Stimulated activated CD8-positive, alpha-beta memory T cell treated with anti-CD3 and anti-CD28 coated beads, Interleukin-12 subunit alpha, Interleukin-12 subunit beta, amount 100 ng/mL, for 24 hours (primary cell): ENCODE data around the gene CACHD1.

ENCODE experiments used
- DNase-seq: peaks from one replicate; pipeline ENCODE4 v3.0.0-alpha.2; 2020; ENCODE audit errors: extremely low read depth

The CACHD1 gene

DNA sequence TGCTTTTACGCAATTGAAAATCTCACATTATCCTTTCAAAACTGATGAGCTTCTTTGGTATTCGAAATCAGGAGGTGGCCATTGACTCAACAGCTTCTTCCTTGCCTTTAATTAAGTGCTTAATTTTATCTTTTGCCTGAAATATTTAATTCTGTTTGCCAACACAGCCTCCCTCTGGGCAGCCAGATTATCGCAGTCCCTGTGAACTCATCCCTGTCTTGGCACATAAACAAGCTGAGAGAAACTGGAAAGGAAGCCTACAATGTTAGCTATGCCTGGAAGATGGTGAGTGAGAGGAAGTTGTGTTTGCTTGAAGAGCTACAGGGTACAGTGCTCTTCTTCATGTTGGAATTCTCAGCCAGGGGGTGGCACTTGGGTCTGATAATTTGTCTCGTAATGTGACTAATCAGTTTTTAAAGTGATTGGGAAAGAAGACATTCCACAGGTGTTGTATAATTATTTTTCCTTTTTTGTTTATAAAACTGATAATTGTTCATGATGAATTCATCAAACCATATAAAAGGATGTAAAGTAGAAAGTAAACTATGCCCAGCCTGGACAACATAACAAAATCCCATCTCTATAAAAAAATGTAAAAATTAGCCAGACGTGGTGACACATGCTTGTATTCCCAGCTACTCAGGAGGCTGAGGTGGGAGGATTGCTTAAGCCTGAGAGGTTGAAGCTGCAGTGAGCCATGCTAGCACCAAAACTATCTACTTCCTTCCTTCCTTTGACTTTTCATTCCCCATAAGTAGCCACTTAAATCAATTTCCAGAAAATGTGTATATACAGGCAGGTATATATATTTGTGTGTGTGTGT is 184.8 kb downstream of the CACHD1 start:
- DNase-seq, result no peak

DNA sequence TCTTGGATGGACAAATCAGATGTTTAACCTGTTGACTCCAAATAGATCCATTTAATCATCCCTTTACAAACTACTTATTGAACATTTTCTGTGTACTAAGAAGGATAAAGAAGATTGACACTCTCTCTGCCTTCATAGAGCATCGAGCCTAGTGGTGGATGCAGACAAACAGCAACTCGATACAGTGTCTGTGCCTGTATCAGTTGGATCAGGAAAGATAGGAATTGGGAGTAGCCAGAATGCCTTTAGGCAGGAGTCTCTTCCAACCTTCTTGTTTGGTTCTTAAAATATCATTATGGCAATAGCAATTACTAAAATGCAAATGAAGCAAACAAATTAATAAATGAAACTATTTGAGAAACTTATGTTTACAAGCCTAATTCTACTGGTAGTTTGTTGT is 185.9 kb downstream of the CACHD1 start:
- DNase-seq, result no peak

DNA sequence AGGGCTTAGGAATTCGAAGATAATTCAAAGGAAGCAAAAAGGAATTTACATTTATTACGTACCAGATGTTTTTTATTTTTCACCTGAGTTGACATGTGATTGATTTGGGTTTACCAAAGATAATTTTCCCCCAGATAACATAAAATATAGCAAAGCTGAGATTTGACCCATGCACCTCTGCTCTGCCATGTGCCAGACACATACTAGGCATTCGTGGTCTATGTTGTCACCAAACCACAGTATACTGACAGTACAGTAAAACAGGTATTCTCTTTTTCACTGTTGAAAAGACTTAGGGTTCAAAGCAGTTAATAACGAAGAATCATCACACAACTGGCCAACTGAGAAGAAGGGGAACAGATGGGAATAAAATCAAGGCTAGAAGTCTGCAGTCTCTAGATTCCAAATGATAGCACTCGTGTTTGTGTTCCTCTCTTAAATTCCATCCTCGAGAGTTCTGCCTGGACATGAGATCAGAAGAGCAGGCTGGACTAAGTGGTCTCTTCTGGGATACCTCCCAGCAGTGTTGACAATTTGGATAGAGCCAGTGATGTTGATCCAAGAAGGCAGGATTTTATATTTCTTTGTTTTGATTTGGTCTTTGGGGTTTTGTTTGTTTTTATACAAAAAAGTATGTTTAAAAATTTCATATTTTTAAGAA is 189.7 kb downstream of the CACHD1 start:
- DNase-seq, result no peak

DNA sequence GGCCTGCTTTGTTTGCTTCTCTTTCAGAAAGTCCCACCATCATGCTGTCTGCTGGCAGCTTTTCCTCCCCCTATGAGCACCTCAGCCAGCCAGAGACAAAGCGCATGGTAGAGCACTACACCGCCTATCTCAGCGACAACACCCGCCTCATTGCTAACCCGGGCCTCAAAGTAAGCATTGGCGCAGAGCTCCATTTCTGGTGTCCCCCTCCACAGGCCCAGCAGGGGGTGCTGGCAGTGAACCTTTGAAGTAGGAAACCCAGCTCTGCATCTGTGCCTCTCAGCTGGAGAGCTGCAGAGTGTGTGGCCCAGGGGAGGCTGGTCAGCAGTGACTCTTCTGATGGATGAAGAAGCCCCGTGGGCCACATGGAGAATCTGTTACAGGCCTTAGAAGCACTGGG is 193.7 kb downstream of the CACHD1 start:
- DNase-seq, result no peak

DNA sequence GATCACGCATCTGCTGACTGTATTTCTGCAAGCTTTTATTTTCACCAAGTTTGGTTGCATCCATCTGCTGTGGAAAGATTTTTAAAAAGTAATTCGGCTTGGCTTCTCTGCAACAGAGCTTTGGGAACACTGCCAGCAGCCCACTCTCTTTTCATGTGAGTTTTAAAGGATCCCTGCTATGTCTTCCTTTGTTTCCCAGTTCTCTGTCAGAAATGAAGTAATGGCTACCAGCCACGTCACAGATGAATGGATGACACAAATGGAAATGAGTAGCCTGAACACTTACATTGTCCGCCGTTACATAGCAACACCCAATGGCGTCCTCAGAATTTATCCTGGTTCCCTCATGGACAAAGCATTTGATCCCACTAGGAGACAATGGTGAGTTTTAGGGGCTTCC is 194.4 kb downstream of the CACHD1 start:
- DNase-seq, result no peak

DNA sequence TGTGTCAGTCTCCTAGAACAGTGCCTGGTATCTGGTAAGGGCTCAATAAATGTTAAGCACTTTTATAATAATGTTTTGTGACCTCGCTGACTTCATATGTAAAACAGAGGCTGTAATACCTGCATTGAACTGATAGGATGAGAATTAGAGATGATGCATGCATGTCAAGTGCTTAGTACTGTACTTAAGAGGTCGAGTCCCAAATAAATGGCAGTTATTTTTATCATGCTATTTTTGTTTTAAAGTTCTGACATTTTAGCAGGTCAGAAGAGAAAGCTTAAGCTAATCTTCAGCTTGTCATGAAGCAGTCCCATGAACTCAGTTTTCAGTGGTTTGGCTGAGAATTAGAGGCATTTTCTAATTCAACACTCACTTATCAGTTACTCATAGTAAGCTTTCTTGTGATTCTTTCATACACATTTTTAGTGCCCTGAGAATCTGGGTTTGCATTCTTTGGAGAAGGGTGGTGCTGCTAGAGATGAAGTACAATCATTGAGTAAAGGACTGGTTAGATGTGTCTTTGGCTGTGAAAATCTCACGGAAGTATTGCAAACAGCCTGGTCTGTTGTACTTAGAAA is 199.3 kb downstream of the CACHD1 start:
- DNase-seq, result no peak

DNA sequence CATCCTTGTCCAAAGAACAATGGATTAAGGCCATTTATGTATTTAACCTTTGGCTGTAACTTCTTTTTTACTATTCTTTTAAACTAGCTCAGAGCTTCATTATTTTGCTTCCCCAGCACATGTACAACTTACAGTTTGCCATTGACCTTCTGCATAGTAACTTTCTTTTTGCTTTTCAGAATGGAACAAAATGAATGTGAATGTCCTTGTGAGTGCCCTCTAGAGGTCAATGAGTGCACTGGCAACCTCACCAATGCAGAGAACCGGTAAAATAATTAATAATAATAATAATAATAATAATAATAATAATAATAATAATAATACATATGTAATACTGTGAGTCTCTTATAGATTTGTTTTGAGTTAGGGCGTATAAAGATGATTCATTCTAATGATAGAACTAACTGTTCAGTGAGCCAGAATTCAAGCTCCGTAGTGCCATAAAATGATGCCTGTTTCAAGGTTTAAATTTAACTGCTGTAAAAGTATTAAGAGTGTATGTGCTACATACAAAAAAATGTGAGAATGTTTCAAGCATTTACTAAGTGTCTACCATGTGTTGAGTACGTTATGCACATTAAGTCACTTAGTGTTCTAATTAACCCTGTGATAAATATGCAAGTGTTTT is 205.9 kb downstream of the CACHD1 start:
- no peak for DNase-seq

DNA sequence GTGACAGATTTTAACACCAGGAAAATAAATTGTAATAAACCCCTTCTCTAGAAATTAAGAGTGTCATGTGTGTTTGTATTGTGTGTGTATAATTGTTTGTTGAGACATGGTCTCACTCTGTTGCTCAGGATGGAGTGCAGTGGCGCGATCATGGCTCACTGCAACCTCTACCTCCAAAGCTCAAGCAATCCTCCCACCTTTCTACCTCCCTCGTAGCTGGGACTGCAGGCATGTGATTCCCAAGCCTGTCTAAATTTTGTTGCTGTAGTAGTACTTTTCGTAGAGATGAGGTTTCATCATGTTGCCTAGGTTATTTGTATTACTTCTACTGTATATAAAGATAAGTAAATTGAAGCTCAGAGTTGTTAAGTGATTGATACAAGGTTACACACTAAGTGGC is 206.5 kb downstream of the CACHD1 start:
- no peak for DNase-seq

DNA sequence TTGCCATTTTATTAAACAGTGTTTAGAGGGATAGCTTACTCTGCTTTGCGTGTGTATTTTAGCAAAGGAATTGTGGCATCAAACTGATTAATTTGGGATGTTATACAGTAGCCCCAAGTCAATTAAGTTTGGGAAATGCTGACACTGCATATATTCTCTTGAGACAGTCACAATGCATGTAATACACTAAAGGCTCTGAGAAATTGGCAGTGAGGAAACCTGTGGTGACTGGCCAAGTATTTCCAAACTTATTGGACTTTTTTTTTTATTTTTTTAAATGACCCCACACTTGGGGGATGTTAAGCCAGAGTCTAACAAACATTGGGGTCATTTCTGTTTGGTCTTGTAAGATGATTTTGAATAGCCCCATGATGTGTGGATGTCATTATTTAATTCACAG is 207.6 kb downstream of the CACHD1 start:
- no peak for DNase-seq

DNA sequence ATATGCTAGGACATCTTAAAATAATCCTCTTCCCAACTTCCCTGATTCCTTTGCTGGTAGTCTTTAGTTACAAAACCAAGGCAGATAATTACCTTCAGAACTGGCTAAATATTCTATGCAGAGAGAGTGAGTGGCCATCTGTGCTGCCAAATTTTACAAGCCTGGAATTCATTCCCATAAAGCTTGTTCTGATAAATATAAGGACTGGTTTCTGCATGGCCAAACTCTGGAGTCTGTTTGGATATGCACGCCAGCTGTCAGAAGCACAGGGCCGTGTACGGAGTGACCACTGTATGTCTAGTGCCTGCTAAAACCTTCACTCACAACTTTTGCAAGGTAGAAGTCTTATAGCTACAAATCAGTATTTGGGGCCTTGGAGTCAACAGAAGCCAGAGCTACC is 208.4 kb downstream of the CACHD1 start:
- DNase-seq, result no peak

DNA sequence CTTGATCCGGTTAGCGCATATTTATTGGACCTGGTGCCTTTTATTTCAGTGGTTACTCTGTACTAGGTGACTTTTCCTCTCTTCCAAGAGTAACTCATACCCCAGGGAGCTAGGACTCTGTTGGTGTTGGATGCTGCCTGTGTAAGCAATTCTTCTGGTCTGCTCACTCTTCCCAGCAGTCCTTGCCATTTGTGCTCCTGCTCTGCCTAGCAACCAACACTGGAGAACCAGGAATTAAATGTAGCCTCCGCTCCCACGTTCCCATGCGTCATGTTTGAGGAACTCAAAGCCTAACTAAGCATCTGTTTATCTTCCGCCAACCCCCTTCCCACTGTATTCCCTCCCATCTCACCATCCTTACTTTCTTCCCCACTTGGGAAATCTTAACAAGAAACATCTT is 209.2 kb downstream of the CACHD1 start:
- no peak for DNase-seq

DNA sequence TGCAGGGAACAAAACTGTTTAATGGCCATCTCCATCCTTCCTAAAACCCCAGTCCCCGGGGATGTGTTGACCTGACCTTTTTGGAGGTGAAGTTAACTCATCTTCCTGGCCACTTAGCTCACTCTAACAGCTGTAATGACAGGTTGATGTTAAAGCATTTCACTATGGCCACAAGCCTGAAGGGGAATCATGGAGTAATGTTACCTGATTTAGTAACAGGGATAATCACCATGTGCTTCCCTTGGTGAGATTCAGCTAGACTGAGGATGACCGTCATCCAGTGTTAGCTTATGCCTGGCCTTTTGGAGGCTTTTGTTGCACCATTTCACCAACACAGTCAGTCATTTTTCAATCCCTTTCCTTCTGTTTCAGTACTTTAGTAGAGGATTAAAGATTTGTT is 210.7 kb downstream of the CACHD1 start:
- DNase-seq, result no peak

DNA sequence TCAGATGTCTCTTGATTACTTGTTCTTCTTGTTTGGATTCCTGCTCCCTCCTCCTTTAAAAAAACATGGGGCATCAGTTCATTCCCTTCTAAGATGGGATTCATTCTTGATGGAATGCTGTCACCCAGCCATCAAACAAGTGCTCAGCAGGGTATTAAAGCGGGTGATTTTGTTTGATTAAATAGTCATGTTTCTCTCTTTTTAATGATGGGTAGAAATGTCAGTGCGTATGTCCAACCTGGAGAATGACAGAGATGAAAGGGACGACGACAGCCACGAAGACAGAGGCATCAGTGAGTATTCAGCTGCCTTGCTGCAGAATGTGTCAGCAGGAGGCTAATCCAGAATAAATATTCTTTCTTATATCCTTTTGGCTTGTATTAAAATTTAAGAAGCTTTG is 211.1 kb downstream of the CACHD1 start:
- DNase-seq, result no peak

DNA sequence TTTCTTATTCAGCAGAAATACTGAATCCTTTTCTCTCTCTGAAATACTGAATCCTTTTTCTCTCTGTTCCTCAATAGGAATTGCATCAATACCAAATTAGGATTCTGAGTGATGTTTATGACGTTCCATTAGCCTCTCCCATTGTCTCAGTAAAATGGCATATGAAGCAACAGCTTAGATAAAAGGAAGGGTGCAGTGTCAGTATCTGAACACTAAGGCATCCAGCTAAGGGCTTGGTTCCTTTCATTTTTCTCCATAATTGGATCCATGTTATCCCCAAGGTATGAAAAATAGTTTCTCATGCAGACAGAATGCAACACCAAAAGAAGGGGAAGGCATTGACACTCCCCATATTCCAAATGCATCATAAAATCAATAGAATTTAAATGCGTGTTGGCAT is 213.5 kb downstream of the CACHD1 start:
- DNase-seq, result no peak

DNA sequence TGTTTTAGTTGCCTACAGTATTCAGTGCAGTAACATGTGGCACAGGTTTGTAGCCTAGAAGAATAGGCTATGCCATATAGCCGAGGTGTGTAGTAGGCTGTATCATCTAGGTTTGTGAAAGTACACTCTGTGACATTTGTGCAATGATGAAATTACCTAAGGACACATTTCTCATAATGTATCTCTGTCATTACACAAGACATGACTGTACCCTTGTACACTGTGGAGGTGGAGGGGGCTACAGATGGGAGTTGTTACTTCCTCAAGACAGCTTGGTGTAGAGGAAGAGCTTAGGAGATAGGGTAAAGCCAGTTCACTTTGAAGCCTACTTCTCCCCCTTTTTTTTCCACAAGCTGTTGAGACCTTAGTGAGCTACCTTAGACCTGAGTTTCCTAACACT is 215.3 kb downstream of the CACHD1 start:
- no peak for DNase-seq

DNA sequence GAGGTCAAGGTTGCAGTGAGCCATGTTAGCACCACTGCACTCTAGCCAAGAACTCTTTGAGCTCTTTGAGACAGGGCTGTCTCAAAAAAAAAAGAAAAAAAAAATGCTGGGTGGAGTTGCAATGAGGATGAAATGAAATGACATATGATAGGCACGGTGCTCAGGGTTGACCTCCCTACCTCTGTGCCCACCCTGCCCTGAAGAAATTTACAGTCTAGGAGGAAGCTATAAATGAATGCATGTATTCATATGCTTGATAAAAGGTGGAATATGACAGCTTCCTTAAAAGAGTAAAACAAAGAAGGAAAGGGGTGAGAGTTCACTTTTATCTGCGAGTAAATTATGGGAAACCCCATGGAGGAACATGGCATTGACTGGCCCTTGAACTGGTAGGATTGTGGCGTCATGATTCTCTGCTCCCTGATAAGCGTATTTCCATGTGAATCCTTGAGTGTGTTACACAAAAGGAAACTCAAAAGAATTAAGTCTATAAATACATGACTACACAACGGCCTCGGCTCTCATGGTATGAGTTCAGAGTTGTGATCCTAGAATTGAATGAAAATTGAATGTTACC is 215.9 kb downstream of the CACHD1 start:
- DNase-seq, result no peak

DNA sequence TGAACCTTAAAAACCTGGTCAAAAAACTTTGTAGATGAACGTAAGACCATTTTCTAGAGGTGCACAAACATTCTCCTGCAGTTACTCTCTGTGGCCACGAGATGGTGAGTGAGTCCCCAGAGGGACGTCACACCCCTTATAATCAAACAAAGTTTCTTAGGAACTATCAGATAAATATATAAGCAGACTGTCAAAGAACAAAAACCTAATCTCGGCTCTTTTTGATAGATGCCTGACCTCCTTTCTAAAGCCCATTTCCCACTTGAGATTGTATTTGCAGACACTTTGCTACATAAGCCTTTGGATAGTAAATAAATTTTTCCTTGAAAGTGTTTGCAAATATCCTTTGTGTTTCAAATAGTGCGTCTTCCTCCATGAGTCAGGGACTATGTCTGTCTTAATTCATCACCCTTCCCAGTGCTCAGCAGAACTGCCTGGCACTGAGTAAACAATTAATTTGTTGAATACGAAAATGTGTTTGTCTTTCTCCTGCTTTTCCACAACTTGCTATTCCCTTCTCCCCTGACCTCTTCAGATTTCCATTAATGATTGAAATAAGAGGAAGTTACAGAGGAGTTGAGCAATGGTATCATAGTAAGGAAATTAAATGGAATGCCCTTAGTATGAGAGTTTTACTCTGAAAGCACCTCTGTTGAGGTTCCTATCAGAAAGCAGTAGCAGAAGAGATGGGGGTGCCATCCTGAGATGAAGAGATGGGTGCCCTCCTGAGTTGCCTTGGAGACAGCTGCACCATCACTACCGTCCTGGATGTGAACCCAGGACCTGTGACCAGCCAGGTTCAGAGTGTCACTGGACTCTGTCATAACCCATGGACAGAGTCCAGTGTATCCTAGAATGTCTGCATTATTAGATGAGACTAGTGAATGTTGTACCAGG is 217.1 kb downstream of the CACHD1 start:
- no peak for DNase-seq

DNA sequence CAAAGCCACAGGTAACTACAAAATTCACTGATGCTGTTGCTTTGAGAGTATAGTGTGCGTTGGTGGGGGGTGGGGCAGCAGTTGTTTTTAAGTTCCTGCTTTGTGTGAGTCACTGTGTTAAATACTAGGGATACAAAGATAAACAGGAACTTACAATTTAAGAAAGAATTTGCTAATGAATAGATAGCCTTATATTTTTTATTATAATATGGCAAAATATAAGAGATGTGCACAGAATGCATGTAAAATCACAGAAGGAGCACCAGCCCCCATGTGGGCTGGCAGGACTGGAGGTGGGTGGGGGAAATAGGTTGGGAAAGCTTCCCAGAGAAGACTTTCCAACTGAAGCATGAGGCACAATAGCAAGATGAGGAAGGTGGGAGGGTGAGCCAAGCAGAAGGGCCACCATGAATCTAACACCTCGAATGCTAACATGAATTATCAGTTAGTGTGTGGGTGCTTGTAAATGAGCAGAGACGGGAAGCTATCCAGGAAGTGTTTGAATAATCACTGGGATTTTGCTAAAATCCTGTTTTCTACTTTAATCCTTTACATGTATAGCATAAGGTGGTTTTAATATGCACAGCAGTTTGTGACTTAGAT is 217.9 kb downstream of the CACHD1 start:
- no peak for DNase-seq

DNA sequence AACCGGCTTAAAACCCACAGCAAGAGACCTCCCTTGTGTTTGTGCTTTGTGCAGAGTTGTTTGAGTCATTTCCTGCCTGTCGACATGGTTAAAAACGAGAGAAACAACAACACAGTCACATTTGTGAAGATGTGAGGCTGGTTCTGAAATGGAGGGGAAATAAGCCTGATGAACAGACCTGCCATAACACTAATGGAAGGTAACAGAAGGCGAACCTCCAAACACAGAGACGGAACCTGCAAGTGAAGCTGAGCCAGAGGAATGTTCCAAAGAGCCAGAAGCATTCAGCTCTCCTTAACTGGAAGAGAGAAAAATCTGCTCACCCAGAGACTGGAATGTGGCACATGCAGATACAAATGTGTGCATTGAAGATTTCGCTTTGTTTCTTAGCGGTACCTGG is 221.7 kb downstream of the CACHD1 start:
- DNase-seq, result no peak

DNA sequence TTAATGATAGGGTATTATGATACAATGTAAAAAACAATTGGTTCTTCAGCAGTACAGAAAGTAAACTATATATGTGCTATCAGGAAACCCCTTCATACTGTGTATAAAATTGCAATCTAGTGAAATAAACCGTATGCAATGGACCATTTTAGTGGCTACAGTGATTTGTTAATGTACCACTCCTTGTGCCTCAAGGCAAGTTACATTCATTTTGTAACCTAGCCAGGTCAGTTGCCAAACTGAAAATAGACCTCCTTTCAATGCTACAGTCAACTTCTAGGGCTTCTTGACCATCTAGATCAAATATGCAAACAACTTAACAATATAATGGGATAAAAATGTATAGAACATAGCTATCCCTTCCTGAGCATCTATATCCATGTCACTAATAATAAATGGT is 223.0 kb downstream of the CACHD1 start:
- DNase-seq, result no peak

DNA sequence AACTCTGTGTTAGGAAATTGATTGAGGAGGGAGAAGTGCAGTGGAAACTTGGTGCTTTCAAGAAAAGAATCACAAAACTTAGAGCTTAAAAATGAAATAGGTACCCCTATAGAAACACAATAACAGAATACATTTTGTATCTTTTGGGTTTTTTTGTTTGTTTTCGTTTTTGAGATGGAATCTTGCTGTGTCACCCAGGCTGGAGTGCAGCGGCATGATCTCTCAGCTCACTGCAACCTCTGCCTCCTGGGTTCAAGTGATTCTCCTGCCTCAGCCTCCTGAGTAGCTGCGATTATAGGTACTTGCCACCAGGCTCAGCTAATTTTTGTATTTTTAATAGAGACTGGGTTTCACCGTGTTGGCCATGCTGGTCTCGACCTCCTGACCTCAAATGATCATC is 223.5 kb downstream of the CACHD1 start:
- no peak for DNase-seq
